NCI-H748 (cell line): ENCODE data around the gene GPAM.
A peak's percentile ranks its signal among the peaks of the same experiment; 100 is the strongest.
"Not testable (repeated sequence)": the region's sequence is repeated elsewhere in the genome, so short reads cannot be mapped to it uniquely, and the experiment has no call there.

Source experiments
- DNase-seq: peaks from one replicate; lab custom pipeline; 2025; ENCODE audit not compliant: unreplicated experiment; lab: John Stamatoyannopoulos, UW

Gene GPAM

GRCh38 chr10:112183329-112184051, at the start of gene GPAM:
TSS of gene GPAM (minus strand) at chr10:112183765. CDS start at chr10:112181784, 1,981 bp downstream.
- DNase-seq, result peak; percentile 89

GRCh38 chr10:112232670-112233069, 49.1 kb upstream of the GPAM start:
- DNase-seq, result no peak

- DNase-seq, result no peak
Observed at GRCh38 chr10:112231602-112232400, 48.2 kb upstream of the GPAM start.

- no peak for DNase-seq
Observed at GRCh38 chr10:112230325-112230988, 46.9 kb upstream of the GPAM start.

- no peak for DNase-seq
Observed at GRCh38 chr10:112229901-112230300, 46.3 kb upstream of the GPAM start.

GRCh38 chr10:112229096-112229495, 45.5 kb upstream of the GPAM start:
- DNase-seq, result no peak

- not testable (repeated sequence) for DNase-seq
Observed at GRCh38 chr10:112228366-112229088, 45.0 kb upstream of the GPAM start.

- peak; percentile 2 for DNase-seq
Observed at GRCh38 chr10:112227331-112227987, 43.9 kb upstream of the GPAM start.

- DNase-seq, result no peak
Observed at GRCh38 chr10:112226439-112227248, 43.1 kb upstream of the GPAM start.

- DNase-seq, result no peak
Observed at GRCh38 chr10:112225771-112226438, 42.3 kb upstream of the GPAM start.

- DNase-seq, result no peak
Observed at GRCh38 chr10:112224933-112225529, 41.5 kb upstream of the GPAM start.

GRCh38 chr10:112223725-112224124, 40.2 kb upstream of the GPAM start:
- DNase-seq, result no peak

GRCh38 chr10:112222799-112223198, 39.2 kb upstream of the GPAM start:
- no peak for DNase-seq

GRCh38 chr10:112221545-112221944, 38.0 kb upstream of the GPAM start:
- no peak for DNase-seq

GRCh38 chr10:112218960-112219359, 35.4 kb upstream of the GPAM start:
- DNase-seq, result no peak

GRCh38 chr10:112218036-112218390, 34.4 kb upstream of the GPAM start:
- DNase-seq, result no peak

- no peak for DNase-seq
Observed at GRCh38 chr10:112217386-112218035, 33.9 kb upstream of the GPAM start.

- no peak for DNase-seq
Observed at GRCh38 chr10:112216966-112217365, 33.4 kb upstream of the GPAM start.
